T-cell (primary cell): Measurements from ENCODE around the gene RPUSD3. TPM values are rescaled to one million over a fixed set of nuclear protein-coding genes. Genes with fewer than 3 reads are reported as not detected.

Experiments used
- ATAC-seq, 4 experiments: fragments of 200-7000 bp in 3 of 4; fragments of 150-1000 bp in 1 of 4; cut with Tn5 transposase; replicated peaks in 1 of 4; 1 replicate in 3 of 4; 2 replicates in 1 of 4; pipeline ENCODE4 v1.10.0; 2021; ENCODE audit warnings: moderate library complexity in 3 of 4, mild to moderate bottlenecking in 2 of 4, moderate number of reproducible peaks in 1 of 4
- CTCF ChIA-PET, 2 donors: fragments of 300-600 bp; sonication (Branson Sonifier 250); formaldehyde crosslinking; loops; one replicate each; lab custom pipeline; 2022; ENCODE audit warnings: antibody characterized with exemption in 2 of 2; lab: Charles Lee
- POLR2A ChIA-PET, 2 donors: fragments of 300-600 bp; sonication (Branson Sonifier 250); formaldehyde crosslinking; loops; one replicate each; lab custom pipeline; 2022; ENCODE audit warnings: antibody characterized with exemption in 2 of 2; lab: Charles Lee
- DNase-seq, 35 experiments: peaks; one replicate each; pipeline versions ENCODE4 v3.0.0 to v3.0.0-alpha.2; 2013 to 2023
- H3K27ac ChIP-seq: one replicate; pipeline ENCODE4 v1.5.1; 2013; ENCODE audit warnings: low read length
- H3K27me3 ChIP-seq, 2 experiments: replicated peaks in 1 of 2; 1 replicate in 1 of 2; 2 replicates in 1 of 2; pipeline versions ENCODE4 v1.6.1 to v1.7.0; 2013; ENCODE audit warnings: low read length in 1 of 2, mixed read lengths in 1 of 2; ENCODE audit not compliant: control insufficient read depth in 2 of 2, insufficient read depth in 2 of 2; ENCODE audit errors: extremely low read depth in 1 of 2
- H3K36me3 ChIP-seq, 2 donors: 1 replicate in 1 of 2; 2 replicates in 1 of 2; pipeline versions ENCODE4 v1.6.1 to v1.7.0; 2013; ENCODE audit warnings: low read length in 1 of 2; ENCODE audit not compliant: control insufficient read depth in 2 of 2, insufficient read depth in 1 of 2; ENCODE audit errors: extremely low read depth in 1 of 2
- H3K4me1 ChIP-seq, 2 experiments: 1 replicate in 1 of 2; 2 replicates in 1 of 2; pipeline versions ENCODE4 v1.6.1 to v1.7.0; 2013; ENCODE audit warnings: low read length in 2 of 2, mixed read lengths in 1 of 2; ENCODE audit not compliant: insufficient read depth in 2 of 2, control insufficient read depth in 1 of 2; ENCODE audit errors: extremely low read depth in 1 of 2
- H3K4me3 ChIP-seq, 2 donors: 1 replicate in 1 of 2; 2 replicates in 1 of 2; pipeline versions ENCODE4 v1.5.1 to v1.7.0; 2013; ENCODE audit warnings: mild to moderate bottlenecking in 2 of 2, low read length in 1 of 2, moderate library complexity in 1 of 2; ENCODE audit not compliant: control insufficient read depth in 1 of 2; ENCODE audit errors: extremely low read depth in 1 of 2
- H3K9me3 ChIP-seq: 2 replicates; pipeline ENCODE4 v1.7.0; 2013
- H3K27ac Mint-ChIP-seq, 2 donors: one replicate each; pipeline ENCODE4 v1.8.0; 2020 to 2021; ENCODE audit warnings: mild to moderate bottlenecking in 2 of 2, mixed read lengths in 2 of 2
- H3K27me3 Mint-ChIP-seq, 2 donors: one replicate each; pipeline ENCODE4 v1.8.0; 2021 to 2022; ENCODE audit warnings: mixed read lengths in 2 of 2
- H3K36me3 Mint-ChIP-seq: one replicate; pipeline ENCODE4 v1.8.0; 2021; ENCODE audit warnings: mixed read lengths
- H3K4me1 Mint-ChIP-seq, 3 donors: one replicate each; pipeline ENCODE4 v1.8.0; 2020 to 2022; ENCODE audit warnings: mixed read lengths in 3 of 3, mild to moderate bottlenecking in 1 of 3
- H3K4me3 Mint-ChIP-seq, 3 donors: one replicate each; pipeline ENCODE4 v1.8.0; 2020 to 2022; ENCODE audit warnings: mild to moderate bottlenecking in 3 of 3, mixed read lengths in 3 of 3, moderate library complexity in 3 of 3
- H3K9me3 Mint-ChIP-seq, 3 donors: one replicate each; pipeline ENCODE4 v1.8.0; 2020 to 2022; ENCODE audit warnings: mixed read lengths in 3 of 3
- WGBS: methylation state at CpG from one replicate; pipeline ENCODE4 v1.1.5; 2013; ENCODE audit warnings: missing lambda C conversion rate; ENCODE audit not compliant: insufficient coverage; 5-methylcytosine and 5-hydroxymethylcytosine counted together
- total RNA-seq, 35 experiments: library from RNA in 6 of 35; stranded (reverse) in 6 of 35; fragments of 120-200 nt in 1 of 35; gene quantifications; one replicate each; pipeline versions ENCODE4 v1.2.1 to v1.2.4 and lab custom pipeline; 2013 to 2026

Gene RPUSD3
- total RNA-seq, 5 donors from 2014 or later (not counting 1 experiment from before 2014, with no cell fraction given): 23.6 to 70.5 (median 64.7) TPM

DNA sequence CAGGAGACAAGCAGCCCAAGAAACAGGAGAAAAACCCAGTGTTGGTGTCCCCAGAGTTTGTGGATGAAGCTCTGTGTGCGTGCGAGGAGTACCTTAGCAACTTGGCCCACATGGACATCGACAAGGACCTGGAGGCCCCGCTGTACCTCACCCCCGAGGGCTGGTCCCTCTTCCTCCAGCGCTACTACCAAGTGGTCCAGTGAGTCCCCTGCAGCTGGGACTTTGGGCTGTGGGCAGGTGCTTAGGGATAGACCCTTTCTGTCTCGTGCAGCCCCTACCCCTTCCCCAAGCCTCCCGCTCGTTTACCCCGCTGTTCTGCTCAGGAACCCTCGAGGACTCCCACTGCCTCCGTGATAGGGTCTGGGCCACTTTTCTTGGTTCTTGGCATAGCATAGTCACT, 23.3 kb downstream of the RPUSD3 start:
- H3K36me3 ChIP-seq: peaks cover 2 to 5% of the 10 kb centered on the region in 2 donors
- Mint-ChIP-seq H3K27ac (no peak overlapping the region), H3K27me3 (no peaks in the 10 kb centered on the region), H3K4me3 (no peak overlapping the region), H3K9me3 (no peaks in the 10 kb centered on the region), H3K36me3 (peaks cover 6% of the 10 kb centered on the region), H3K4me1 (peaks cover 0 to 4% (median 0%) of the 10 kb centered on the region in 3 donors)
- H3K27ac ChIP-seq: no peak overlapping the region
- H3K9me3 ChIP-seq: no peaks in the 10 kb centered on the region
- ATAC-seq (no peak), DNase-seq (no peak)
- POLR2A ChIA-PET: no interaction called here
- H3K27me3 ChIP-seq: no peaks in the 10 kb centered on the region
- H3K4me1 ChIP-seq: no peaks in the 10 kb centered on the region
- WGBS: 98% methylated on average over 7 of the region's 12 CpGs
- CTCF ChIA-PET: no interaction called here
- no peak overlapping the region for H3K4me3 ChIP-seq

DNA sequence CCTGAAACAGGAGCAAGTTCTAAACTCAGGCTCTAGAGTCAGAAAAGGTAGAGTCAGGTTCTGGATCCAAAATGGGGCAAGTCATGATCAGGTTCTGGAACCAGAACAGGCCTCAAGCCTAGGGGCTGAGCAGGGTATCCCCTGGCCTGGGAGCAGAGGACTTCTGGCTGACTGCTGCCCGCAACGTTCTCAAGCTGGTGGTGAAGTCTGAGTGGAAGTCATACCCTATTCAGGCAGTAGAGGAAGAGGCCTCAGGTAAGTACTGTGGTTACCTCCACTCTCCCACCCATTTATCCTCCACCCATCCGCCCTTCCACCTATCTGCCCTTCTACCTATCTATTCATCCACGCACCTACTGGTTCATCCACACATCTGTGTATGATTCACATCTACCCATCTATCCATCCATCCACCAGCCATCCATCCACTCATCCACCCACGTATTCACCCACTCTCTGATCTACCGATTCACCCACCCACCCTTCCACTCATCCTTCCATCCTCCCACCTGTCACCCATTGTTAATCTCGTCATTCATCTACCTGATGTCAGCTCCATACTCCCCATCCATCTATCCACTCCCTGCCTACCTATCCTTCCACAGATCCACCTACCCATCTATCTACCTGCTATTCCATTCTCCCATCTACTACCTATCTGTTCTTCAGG, 25.0 kb downstream of the RPUSD3 start:
- H3K4me1 Mint-ChIP-seq: peaks cover 0 to 4% (median 0%) of the 10 kb centered on the region in 3 donors
- ChIA-PET CTCF (no interaction called here), POLR2A (no interaction called here)
- no peak overlapping the region for H3K4me3 Mint-ChIP-seq
- Histone ChIP-seq H3K27me3 (no peaks in the 10 kb centered on the region), H3K4me3 (no peak overlapping the region), H3K9me3 (no peaks in the 10 kb centered on the region), H3K36me3 (peaks cover 2 to 8% of the 10 kb centered on the region in 2 donors), H3K27ac (no peak overlapping the region), H3K4me1 (no peaks in the 10 kb centered on the region)
- no peak for DNase-seq
- H3K9me3 Mint-ChIP-seq: no peaks in the 10 kb centered on the region
- H3K27me3 Mint-ChIP-seq: no peaks in the 10 kb centered on the region
- ATAC-seq: no peak
- H3K36me3 Mint-ChIP-seq: peaks cover 6% of the 10 kb centered on the region
- H3K27ac Mint-ChIP-seq: no peak overlapping the region
- WGBS: 93% methylated on average over 7 of the region's 7 CpGs

DNA sequence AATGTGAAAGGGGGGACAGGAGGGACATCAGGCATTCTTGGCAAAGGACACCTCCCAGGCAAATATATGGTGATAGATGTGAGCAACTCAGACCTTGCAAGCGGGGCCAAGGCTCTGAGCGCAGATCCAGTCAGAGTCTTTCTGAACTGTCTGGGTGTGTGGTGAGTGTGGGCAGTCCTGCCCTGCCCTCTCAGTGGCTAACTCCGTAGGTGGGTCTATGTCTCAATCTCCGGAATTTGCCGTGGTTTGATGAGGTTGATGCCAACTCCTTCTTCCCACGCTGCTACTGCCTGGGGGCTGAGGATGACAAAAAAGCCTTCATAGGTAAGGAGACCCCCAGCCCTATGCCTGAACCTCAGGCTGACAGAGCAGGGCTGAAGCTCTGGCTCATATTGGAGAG, 26.4 kb downstream of the RPUSD3 start:
- 100% methylated on average over 2 of the region's 6 CpGs for WGBS
- POLR2A ChIA-PET: no interaction called here
- ATAC-seq (no peak), DNase-seq (no peak)
- Histone ChIP-seq H3K4me3 (no peak overlapping the region), H3K36me3 (peaks cover 2 to 9% of the 10 kb centered on the region in 2 donors), H3K27ac (no peak overlapping the region), H3K27me3 (no peaks in the 10 kb centered on the region), H3K9me3 (no peaks in the 10 kb centered on the region), H3K4me1 (no peaks in the 10 kb centered on the region)
- no peak overlapping the region for H3K4me3 Mint-ChIP-seq
- H3K27me3 Mint-ChIP-seq: no peaks in the 10 kb centered on the region
- CTCF ChIA-PET: interaction anchor here (0.6 kb wide), 2 partner anchors 13 to 28 kb away, joined by 3 read pairs; no protein-coding TSS in a partner anchor
- peaks cover 0 to 4% (median 0%) of the 10 kb centered on the region in 3 donors for H3K4me1 Mint-ChIP-seq
- no peak overlapping the region for H3K27ac Mint-ChIP-seq
- no peaks in the 10 kb centered on the region for H3K9me3 Mint-ChIP-seq
- peaks cover 10% of the 10 kb centered on the region for H3K36me3 Mint-ChIP-seq

DNA sequence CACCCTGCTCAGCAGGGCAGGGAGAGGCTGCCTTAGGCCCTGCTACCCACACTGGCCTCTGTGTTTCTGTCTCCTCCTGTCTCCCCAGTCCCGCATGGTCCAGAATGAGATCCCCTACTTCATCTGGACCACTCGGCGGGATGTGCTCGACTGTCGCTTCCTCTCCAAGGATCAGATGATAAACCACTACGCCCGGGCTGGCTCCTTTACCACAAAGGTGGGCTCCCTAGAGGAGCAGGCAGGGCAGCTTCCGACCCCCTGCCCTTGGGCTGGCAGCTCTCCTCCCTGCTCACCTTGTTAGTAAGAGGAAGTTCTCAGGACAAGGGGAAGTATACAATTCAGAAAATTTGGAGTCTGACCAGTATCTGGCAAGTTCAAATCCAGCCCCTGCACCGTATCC, 27.8 kb downstream of the RPUSD3 start:
- Mint-ChIP-seq H3K4me1 (peaks cover 5 to 10% (median 8%) of the 10 kb centered on the region in 3 donors), H3K27me3 (no peaks in the 10 kb centered on the region), H3K27ac (no peak overlapping the region), H3K36me3 (peaks cover 10% of the 10 kb centered on the region), H3K4me3 (no peak overlapping the region), H3K9me3 (no peaks in the 10 kb centered on the region)
- H3K4me1 ChIP-seq: no peaks in the 10 kb centered on the region
- WGBS: 100% methylated on average over 1 of the region's 9 CpGs
- H3K36me3 ChIP-seq: peaks cover 2 to 5% of the 10 kb centered on the region in 2 donors
- ChIA-PET CTCF (no interaction called here), POLR2A (no interaction called here)
- no peak overlapping the region for H3K4me3 ChIP-seq
- ATAC-seq (no peak), DNase-seq (no peak)
- H3K9me3 ChIP-seq: no peaks in the 10 kb centered on the region
- no peaks in the 10 kb centered on the region for H3K27me3 ChIP-seq
- H3K27ac ChIP-seq: no peak overlapping the region

DNA sequence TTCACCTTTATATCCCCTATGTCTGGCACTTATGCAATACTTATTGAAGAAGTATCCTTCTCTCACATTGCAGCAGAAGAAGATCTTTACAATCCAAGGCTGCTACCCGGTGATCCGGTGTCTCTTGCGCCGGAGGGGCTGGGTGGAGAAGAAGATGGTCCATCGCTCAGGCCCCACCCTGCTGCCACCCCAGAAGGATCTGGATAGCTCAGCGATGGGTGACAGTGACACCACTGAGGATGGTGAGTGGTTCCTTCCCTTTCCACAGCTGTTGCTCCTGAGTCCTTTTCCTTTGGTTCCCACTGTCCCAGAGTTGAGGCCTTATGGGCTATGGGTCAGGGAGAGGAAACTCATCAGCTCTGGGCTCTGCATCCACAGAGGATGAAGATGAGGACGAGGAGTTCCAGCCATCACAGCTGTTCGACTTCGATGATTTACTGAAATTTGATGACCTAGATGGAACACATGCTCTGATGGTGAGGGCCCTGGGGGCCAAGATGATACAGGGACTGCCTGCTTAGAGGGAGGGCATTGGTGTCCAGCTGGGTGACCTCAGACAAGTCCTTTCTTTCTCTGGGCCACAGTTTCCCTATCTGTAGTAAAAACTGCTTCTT, 30.8 kb downstream of the RPUSD3 start:
- ATAC-seq: no peak
- DNase-seq: no peak
- H3K27me3 ChIP-seq: no peaks in the 10 kb centered on the region
- H3K9me3 Mint-ChIP-seq: no peaks in the 10 kb centered on the region
- peaks cover 0 to 5% of the 10 kb centered on the region in 2 donors for H3K36me3 ChIP-seq
- H3K4me3 ChIP-seq: no peak overlapping the region
- ChIA-PET CTCF (no interaction called here), POLR2A (no interaction called here)
- peaks cover 4% of the 10 kb centered on the region for H3K36me3 Mint-ChIP-seq
- 97% methylated on average over 4 of the region's 9 CpGs for WGBS
- H3K9me3 ChIP-seq: no peaks in the 10 kb centered on the region
- peaks cover 27 to 34% (median 33%) of the 10 kb centered on the region in 3 donors for H3K4me1 Mint-ChIP-seq
- H3K27ac ChIP-seq: no peak overlapping the region
- no peak overlapping the region for H3K4me3 Mint-ChIP-seq
- no peaks in the 10 kb centered on the region for H3K27me3 Mint-ChIP-seq
- H3K27ac Mint-ChIP-seq: no peak overlapping the region
- peaks cover 3 to 26% of the 10 kb centered on the region in 2 experiments for H3K4me1 ChIP-seq

DNA sequence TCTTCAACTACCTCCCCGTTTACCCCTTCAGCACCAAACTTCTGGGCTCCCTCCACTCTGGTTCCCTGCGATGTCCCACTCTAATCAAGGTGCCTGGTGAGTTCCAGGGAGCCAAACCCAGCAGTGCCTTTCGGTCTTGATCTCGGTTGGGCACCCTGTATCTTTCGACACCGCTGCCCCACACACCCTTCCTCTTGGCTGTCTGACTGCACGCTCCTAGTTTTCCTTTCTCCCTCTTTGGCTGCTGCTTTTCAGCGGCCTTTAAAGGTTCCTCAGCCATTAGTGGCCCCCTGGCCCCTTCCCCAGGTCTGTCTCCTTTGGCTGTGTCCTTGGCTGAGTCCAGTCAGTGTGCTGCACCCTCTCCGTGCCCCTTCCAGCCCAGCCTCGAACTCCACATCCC, 33.0 kb downstream of the RPUSD3 start:
- no peaks in the 10 kb centered on the region for H3K9me3 ChIP-seq
- no peaks in the 10 kb centered on the region for H3K9me3 Mint-ChIP-seq
- WGBS: 99% methylated on average over 10 of the region's 10 CpGs
- H3K27me3 Mint-ChIP-seq: no peaks in the 10 kb centered on the region
- no peak for ATAC-seq
- H3K4me3 Mint-ChIP-seq: peak overlapping the region; percentile 70 to 82 (median 72)
- no peak for DNase-seq
- H3K27me3 ChIP-seq: no peaks in the 10 kb centered on the region
- POLR2A ChIA-PET: no interaction called here
- CTCF ChIA-PET: interaction anchor here in 1 of 2 donors (0.6 kb wide), 1 partner anchor 354 kb away, joined by 4 read pairs; the partner anchor contains the start of gene IRAK2
- peaks cover 3 to 30% of the 10 kb centered on the region in 2 experiments for H3K4me1 ChIP-seq
- H3K27ac ChIP-seq: no peak overlapping the region
- H3K4me3 ChIP-seq: peak overlapping the region in 1 of 2 donors; percentile 7
- H3K36me3 Mint-ChIP-seq: peaks cover 10% of the 10 kb centered on the region
- H3K27ac Mint-ChIP-seq: peak overlapping the region; percentile 11 to 87
- peaks cover 35 to 46% (median 44%) of the 10 kb centered on the region in 3 donors for H3K4me1 Mint-ChIP-seq
- H3K36me3 ChIP-seq: peaks cover 5 to 14% of the 10 kb centered on the region in 2 donors
